Lung (tissue), 12 donors: ENCODE results near the gene NMBR. TPM values are rescaled to one million over a fixed set of nuclear protein-coding genes. Genes with fewer than 3 reads are reported as not detected.

Source experiments
- ATAC-seq: fragments of 200-7000 bp; cut with Tn5 transposase; one replicate; pipeline ENCODE4 v1.9.1; 2020; ENCODE audit warnings: moderate number of reproducible peaks; ENCODE audit not compliant: insufficient read depth, low FRiP score
- DNase-seq, 3 donors: peaks; one replicate each; pipeline ENCODE4 v3.0.0-alpha.2; 2013 to 2017
- H3K27ac ChIP-seq, 2 donors: one replicate each; pipeline ENCODE4 v1.5.1; 2013; ENCODE audit warnings: mild to moderate bottlenecking in 2 of 2, moderate library complexity in 2 of 2, control low read depth in 1 of 2, inconsistent platforms in 1 of 2, low read depth in 1 of 2, low read length in 1 of 2
- H3K27me3 ChIP-seq, 3 donors: one replicate each; pipeline ENCODE4 v1.5.1; 2013; ENCODE audit warnings: low read length in 2 of 3; ENCODE audit not compliant: control insufficient read depth in 3 of 3, insufficient read depth in 3 of 3
- H3K36me3 ChIP-seq, 4 donors: one replicate each; pipeline ENCODE4 v1.5.1; 2013; ENCODE audit warnings: low read length in 4 of 4, mild to moderate bottlenecking in 1 of 4, moderate library complexity in 1 of 4; ENCODE audit not compliant: control insufficient read depth in 4 of 4, insufficient read depth in 4 of 4
- H3K4me1 ChIP-seq, 5 donors: one replicate each; pipeline ENCODE4 v1.5.1; 2013; ENCODE audit warnings: low read length in 5 of 5, mild to moderate bottlenecking in 2 of 5, moderate library complexity in 1 of 5; ENCODE audit not compliant: control insufficient read depth in 5 of 5, insufficient read depth in 5 of 5
- H3K4me3 ChIP-seq: one replicate; pipeline ENCODE4 v1.5.1; 2013; ENCODE audit warnings: mild to moderate bottlenecking, control low read depth, moderate library complexity
- H3K9ac ChIP-seq, 2 donors: one replicate each; pipeline ENCODE4 v1.5.1; 2013; ENCODE audit warnings: low read length in 2 of 2, control low read depth in 1 of 2; ENCODE audit not compliant: insufficient read depth in 1 of 2
- H3K9me3 ChIP-seq, 4 donors: one replicate each; pipeline ENCODE4 v1.5.1; 2013; ENCODE audit warnings: low read length in 3 of 4, mild to moderate bottlenecking in 1 of 4, moderate library complexity in 1 of 4; ENCODE audit not compliant: control insufficient read depth in 4 of 4, insufficient read depth in 3 of 4
- WGBS, 2 donors: extraction: QIAGEN DNeasy Blood & Tissue Kit; methylation state at CpG; one replicate each; pipeline ENCODE4 v1.1.7; 2013; 5-methylcytosine and 5-hydroxymethylcytosine counted together
- polyA plus RNA-seq, 2 donors: library from polyadenylated mRNA; stranded (reverse); fragments of 200-250 nt; gene quantifications; one replicate each; pipeline ENCODE4 v1.2.1, GENCODE V29; 2013
- total RNA-seq, 2 donors: library from RNA; depleted of rRNA in 1 of 2; stranded (reverse); fragments of >200 nt in 1 of 2; gene quantifications; one replicate each; pipeline ENCODE4 v1.2.1, GENCODE V29; 2014 to 2021
- TF ChIP-seq, protein P1 (sequence below): IDR thresholded peaks from 2 replicates; pipeline ENCODE4 v1.5.1; 2012; ENCODE audit warnings: mild to moderate bottlenecking; ENCODE audit errors: control extremely low read depth, extremely low read depth
- donor health status: control.
- donor health status: control.
- donor health status: Bipolar disorder and iron deficiency.
- donor health status: healthy.
- donor health status: DM: yes; HTN: yes; CAD: no.

The NMBR gene
- total and polyA plus RNA-seq, 4 donors, result 0.05 to 0.23 (median 0.18) TPM; not detected in 1

DNA sequence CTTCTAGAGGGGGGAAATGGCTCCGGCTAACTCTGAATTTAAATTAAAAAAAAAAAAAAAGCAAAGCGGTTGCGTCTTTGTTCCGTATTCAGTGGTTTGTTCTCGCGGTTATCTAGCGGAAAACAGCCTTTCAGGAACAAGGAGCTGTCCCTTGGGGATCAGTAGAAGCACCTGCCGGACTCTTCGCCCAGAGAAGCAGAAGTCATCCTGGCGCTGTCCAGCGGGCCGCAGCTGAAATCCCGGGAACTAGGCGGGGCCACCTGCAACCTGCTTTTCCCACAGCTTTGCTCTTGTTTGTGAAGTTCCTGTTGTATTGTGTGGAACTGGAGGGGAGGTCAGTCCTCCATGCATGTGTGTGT is 58.1 kb downstream of the NMBR start:
- Histone ChIP-seq H3K4me3 (no peak overlapping the region), H3K9ac (no peak overlapping the region), H3K9me3 (peaks cover 0 to 7% (median 0%) of the 10 kb centered on the region in 4 donors), H3K4me1 (peaks cover 0 to 1% (median 0%) of the 10 kb centered on the region in 5 donors), H3K27me3 (peaks cover 0 to 20% (median 9%) of the 10 kb centered on the region in 3 donors), H3K36me3 (no peaks in the 10 kb centered on the region), H3K27ac (no peak overlapping the region)
- DNase-seq (peak; percentile 41 to 63 (median 58)), ATAC-seq (no peak)
- 0 to 2% methylated on average over 14 of the region's 14 CpGs for WGBS, 2 donors
- TF ChIP-seq, protein P1, sequence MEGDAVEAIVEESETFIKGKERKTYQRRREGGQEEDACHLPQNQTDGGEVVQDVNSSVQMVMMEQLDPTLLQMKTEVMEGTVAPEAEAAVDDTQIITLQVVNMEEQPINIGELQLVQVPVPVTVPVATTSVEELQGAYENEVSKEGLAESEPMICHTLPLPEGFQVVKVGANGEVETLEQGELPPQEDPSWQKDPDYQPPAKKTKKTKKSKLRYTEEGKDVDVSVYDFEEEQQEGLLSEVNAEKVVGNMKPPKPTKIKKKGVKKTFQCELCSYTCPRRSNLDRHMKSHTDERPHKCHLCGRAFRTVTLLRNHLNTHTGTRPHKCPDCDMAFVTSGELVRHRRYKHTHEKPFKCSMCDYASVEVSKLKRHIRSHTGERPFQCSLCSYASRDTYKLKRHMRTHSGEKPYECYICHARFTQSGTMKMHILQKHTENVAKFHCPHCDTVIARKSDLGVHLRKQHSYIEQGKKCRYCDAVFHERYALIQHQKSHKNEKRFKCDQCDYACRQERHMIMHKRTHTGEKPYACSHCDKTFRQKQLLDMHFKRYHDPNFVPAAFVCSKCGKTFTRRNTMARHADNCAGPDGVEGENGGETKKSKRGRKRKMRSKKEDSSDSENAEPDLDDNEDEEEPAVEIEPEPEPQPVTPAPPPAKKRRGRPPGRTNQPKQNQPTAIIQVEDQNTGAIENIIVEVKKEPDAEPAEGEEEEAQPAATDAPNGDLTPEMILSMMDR, result no peak

DNA sequence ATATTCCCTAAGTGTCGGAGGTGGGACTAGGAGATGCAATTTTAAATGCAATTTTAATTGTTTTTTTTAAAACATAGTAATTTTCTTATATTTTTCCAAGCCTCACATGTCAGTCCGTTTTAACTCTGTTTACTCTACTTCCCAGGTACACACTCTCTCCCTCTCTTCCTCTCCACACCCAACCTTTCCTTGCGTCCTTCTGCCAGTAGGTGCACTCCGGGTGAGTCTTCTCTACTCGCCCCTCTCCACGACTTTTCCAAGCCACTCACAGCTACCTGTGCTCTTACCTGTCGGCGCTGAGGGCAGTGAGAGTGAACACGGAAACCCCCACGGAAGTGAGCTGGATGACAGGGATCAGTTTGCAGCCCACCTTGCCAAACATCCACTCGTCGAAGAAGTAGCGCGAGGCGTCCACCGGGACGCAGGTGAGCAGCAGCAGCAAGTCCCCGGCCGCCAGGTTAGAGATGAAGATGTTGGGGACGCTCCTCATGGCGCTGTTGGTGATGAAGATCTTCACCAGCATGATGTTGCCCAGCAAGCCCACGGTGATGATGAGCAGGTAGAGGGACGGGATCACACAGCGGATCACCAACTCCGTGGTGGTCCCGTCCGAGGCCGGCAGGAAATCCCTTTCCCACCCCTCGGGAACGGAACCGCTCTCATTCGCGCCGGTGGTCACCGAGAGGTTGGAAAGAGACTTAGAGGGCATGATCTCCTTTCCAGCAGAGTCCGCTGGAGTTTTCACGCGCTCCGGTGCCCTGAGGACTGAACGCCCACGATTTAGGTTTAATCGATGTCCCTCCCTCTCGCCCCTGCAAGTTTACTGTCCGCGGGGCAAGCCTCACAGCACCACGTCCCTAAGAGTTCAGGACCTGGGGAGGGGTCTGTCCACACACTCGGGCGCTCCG is 58.7 kb downstream of the NMBR start:
- H3K4me1 ChIP-seq, result peaks cover 0 to 1% (median 0%) of the 10 kb centered on the region in 5 donors
- H3K27me3 ChIP-seq, result peaks cover 0 to 20% (median 9%) of the 10 kb centered on the region in 3 donors
- no peak overlapping the region for H3K9ac ChIP-seq
- H3K4me3 ChIP-seq, result no peak overlapping the region
- WGBS, 2 donors, result 16 to 21% methylated on average over 49 of the region's 49 CpGs
- ATAC-seq, result no peak
- no peak overlapping the region for H3K27ac ChIP-seq
- no peaks in the 10 kb centered on the region for H3K36me3 ChIP-seq
- TF ChIP-seq, protein P1, result no peak
- DNase-seq, result no peak
- H3K9me3 ChIP-seq, result peaks cover 0 to 7% (median 0%) of the 10 kb centered on the region in 4 donors

DNA sequence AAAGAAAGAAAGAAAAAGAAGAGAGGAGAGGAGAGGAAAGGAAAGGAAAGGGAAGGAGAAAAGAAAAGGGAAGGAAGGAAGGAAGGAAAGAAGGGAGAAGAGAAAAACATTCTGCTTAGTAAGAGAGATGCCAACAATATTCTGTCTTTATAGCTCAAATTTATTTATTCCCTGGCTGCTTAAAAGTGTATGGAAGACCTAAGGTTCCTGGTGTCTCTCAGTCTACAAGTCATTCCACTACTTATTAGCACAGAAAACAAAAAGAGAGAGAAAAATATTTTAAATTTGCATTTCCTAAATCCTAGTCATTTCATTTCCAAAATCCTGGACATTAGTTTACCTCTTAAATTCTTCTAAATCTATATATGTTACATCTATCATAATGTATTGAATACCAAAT is 67.8 kb downstream of the NMBR start:
- ATAC-seq, result no peak
- Histone ChIP-seq H3K27me3 (no peaks in the 10 kb centered on the region), H3K36me3 (no peaks in the 10 kb centered on the region), H3K4me1 (no peaks in the 10 kb centered on the region), H3K9me3 (no peaks in the 10 kb centered on the region), H3K27ac (no peak overlapping the region), H3K9ac (no peak overlapping the region), H3K4me3 (no peak overlapping the region)
- DNase-seq, result no peak
- TF ChIP-seq, protein P1, result no peak
